CD4-positive, alpha-beta T cell treated with Interleukin-1 beta for 1 hour (primary cell): ENCODE data around the gene TTYH3.
A peak's percentile ranks its signal among the peaks of the same experiment; 100 is the strongest.

Experiments
- DNase-seq, 2 donors: peaks; one replicate each; pipeline ENCODE4 v3.0.0-alpha.2; 2020 to 2022

Gene TTYH3

DNA sequence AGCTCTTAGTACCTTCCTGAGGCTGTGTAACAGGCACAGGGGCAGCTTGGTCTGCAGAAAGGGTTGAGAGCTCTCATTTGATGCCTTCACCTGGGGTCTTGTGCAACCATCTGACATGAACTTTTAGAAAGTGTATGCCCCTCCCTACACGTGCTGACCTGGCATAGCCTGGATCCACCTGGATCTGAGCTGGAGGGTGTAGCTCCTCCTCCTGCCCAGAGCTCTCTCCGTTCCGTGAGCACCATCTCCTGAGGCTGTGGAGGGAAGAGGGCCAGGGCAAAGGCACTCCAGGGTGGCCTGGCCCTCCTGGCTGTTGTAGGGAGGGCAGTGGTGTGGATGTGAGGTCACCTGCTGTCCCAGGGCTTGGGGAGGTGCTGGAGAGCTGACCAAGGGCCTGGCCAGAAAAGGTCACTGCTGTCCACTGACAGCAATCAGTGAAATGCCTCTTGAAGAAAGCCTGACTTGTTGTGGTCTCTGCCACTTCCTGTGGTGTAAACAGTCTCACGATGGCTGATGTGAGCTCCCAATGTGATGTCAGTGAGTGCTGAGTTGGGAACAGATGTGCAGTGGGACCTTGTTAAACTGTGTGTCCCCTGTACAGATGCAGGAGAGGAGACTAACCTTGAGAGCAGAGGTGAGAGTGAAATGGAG is 79.2 kb downstream of the TTYH3 start:
- peak; percentile 39 to 58 for DNase-seq

- no peak for DNase-seq
Observed at GRCh38 chr7:2711895-2712675, 80.3 kb downstream of the TTYH3 start.

GRCh38 chr7:2713370-2713769 is 81.6 kb downstream of the TTYH3 start:
- DNase-seq: peak in 1 of 2 donors; percentile 36

GRCh38 chr7:2713978-2714377 is 82.2 kb downstream of the TTYH3 start:
- no peak for DNase-seq
